ENCODE results near the gene RPF1.
"Not testable (repeated sequence)": the region's sequence is repeated elsewhere in the genome, so short reads cannot be mapped to it uniquely, and the experiment has no call there.

The RPF1 gene, protein sequence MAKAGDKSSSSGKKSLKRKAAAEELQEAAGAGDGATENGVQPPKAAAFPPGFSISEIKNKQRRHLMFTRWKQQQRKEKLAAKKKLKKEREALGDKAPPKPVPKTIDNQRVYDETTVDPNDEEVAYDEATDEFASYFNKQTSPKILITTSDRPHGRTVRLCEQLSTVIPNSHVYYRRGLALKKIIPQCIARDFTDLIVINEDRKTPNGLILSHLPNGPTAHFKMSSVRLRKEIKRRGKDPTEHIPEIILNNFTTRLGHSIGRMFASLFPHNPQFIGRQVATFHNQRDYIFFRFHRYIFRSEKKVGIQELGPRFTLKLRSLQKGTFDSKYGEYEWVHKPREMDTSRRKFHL

DNA sequence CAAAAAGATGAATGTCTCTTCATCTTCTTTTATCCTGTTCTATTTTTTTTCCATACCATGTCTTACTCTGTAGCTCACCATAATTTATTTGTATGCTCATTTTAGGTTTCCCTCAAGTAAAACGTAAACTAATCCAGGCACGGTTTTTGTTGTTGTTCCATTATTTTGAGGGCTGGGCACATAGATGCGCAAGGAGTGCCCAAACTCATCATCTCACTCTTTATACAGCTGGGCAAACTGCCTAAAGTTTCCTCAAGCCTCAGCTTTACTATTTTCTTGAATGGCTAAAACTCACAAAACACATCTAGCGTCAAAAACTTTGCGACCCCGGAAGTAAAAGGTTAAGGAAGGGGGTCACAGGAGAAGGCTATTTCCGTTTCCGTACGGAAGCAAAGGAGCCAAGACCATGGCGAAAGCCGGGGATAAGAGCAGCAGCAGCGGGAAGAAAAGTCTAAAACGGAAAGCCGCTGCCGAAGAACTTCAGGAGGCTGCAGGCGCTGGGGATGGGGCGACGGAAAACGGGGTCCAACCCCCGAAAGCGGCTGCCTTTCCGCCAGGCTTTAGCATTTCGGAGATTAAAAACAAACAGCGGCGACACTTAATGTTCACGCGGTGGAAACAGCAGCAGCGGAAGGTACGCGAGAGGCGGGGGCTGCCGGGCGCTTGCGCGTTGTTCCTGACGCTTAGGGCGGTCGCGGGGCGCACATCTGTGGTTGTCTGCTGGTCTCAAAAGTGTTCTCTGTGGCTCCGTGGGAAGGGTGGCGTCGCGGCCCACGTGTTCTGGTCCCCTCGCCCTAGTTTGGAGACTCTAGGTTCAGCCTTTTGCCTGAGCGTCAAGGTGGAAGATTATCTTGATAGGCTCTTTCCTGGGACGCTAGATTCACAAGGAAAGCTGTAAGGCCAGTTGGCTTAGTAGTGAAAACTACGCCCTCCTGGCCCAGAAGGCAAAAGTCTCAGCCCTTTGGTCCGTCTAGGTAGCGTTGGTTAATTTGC, at the start of gene RPF1:
RPF1 (plus strand) TSS at position 391 of the 993 bp plus-strand sequence; CDS start at position 407, 16 bp downstream.
- peak; percentile 88 for DNase-seq

DNA sequence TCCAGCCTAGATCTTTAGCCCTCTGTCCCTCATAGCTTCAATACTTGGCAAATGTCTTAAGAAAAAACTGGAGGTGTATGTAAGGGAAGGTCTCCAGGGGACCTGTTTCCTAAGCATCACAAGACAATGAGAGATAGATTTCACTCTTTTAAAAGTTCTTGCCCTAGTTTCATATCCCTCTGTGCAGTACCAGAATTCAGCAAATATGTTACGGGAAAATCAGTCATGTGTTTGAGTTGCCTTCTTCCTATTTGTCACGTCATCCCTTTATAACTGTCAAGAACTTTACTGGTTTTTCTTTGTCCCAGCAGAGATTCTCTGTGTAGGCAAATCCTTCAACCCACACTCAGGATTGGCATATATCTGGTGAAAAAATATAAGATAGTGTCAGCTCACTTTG, 48.5 kb upstream of the RPF1 start:
- DNase-seq = no peak

DNA sequence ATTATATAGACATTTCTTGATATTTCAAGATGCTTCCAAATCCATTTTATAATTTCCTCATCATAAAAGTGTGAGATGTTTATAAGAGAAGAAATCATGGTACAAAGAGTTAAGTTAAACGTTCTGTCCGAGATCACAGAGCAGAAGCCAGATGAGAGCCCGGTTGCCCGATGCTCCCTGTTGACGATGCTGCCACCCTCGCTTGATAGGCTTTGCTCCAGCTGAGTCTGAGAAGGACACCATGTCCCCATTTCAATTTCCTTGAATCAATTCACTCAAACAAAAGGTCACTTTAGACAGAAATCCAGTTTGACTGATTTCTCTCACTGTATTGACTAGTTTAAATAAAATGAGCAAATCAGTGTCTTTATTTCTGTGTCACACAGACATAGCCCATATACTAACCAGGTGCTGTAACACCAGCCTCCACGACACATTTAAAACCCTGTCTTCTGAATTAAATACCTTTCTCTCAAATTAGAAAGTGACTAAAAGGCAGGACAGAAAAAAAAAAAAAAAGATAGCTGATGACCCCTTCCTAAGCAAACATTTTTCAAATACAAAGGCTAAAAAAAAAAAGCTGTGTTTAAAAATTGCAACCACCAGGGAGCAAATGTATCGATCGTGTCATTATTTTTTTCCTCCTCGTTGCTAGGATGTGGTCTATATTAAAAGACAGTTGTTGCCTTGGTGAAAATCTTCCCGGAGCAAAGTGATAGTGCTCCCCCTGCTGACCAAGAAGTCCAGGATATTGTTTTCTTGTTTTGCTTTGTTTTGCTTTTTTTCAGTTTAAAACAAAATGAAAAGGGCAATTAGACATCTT, 45.6 kb upstream of the RPF1 start:
- peak; percentile 41 for DNase-seq

DNA sequence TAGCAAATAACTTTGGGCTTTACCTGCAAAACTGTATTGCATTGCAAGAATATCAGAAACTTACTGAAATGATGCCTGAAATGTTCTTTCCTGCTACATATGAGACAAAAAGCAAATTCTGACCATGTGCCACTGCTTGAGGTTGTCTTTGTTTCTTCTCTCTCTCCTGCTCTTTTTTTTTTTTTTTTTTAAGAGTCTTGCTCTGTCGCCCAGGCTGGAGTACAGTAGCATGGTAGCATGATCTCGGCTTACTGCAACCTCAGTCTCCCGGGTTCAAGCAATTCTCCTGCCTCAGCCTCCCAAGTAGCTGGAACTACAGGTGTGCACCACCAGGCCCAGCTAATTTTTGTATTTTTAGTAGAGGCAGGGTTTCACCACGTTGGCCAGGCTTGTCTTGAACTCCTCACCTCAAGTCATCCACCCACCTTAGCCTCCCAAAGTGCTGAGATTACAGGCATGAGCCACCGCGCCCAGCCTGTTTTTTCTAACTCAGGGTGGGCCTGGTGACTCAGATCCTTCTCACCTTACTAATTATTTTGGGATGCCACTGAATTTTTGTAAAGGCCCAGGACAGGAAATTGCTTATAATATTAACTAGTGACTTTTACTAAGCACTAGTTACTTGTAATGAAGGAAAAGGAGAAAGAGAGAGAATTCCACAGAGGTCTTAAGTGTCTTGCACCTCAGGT, 44.8 kb upstream of the RPF1 start:
- DNase-seq = no peak

DNA sequence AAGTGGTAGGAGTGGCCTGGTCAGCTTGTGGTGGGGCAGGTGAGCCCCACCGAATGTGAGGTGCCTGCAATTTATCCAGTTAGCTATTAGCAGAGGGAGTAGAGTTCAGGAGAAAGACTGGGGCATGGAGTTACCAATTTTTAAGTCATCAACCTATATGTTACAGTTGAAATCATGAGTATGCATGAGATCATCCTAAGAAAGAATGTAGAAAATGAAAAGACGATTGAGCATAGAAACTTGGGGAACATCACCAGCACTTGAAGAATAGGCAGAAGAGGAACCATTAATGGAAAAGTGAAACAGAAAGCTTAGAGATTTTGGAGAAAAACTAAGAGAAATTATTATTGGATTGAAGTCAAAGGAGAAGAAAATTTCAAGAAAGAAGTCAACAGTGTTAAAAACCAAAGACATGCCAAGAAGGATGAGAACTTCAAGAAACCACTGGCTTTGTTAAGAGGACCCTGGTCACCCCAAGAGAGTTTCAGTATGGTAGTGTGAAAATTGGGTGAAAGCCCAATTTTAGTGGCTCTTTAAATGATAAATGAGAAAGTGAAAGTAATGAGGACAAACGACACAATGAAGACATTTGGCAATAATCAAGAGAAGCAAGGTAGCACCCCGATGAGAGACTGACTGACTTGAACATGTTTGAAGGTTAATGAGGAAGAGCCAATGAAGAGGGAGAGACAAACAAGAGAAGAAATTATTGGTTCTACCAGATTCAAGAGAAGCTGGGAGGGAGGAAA, 44.1 kb upstream of the RPF1 start:
- peak; percentile 11 for DNase-seq

DNA sequence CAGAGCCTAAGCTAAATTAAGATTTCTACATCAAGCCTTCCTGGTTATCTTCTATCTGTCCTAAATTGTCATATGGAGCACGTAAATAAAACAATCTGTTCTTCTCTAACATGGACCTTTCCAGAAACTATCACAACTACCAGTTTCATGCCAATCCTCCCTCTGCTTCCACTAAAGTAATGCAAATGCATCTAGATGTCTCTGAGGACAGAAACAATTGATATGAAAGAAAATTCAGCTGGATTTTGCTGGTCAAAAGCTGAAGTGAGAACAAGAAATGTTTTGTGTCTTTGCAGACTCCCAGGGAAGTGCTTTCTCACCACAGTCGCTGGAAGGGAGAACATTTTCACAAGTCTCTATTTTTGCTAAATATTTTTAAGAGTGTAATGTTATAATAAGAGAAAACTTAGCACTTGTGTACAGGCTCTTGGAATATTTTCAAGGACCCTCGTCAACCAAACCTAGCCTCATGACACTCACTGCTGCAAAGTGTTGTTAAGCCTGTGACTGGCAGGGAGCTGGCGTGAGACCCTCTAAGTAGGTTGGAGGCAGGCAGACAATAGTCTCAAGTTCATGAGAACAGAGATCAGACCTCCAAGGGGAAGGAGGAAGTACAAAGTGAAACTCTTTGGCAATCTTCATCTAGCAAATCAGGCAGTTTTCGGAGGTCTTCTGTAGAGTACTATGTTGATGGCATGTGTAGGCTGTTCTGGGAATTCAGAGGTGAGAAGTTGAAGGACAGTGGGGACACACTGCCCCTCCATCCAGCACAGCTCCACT, 42.0 kb upstream of the RPF1 start:
- no peak for DNase-seq

DNA sequence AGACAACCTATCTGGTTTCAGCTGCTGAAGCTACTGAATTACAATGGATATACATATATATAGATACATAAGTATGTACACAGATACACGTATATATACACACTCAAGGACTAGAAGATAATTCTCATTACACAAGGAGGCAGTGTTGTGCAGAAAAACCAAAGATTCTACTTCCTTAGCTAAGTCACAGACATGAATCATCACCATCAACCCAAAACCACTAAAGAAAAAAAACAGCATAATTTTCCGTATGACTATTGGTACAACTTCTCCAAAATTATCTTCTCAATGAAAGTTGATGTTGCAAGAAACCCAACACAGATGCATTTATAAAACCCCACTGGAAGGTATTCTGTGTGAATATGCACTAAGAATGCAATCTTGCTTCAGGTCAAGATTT, 36.8 kb upstream of the RPF1 start:
- DNase-seq = peak; percentile 73

DNA sequence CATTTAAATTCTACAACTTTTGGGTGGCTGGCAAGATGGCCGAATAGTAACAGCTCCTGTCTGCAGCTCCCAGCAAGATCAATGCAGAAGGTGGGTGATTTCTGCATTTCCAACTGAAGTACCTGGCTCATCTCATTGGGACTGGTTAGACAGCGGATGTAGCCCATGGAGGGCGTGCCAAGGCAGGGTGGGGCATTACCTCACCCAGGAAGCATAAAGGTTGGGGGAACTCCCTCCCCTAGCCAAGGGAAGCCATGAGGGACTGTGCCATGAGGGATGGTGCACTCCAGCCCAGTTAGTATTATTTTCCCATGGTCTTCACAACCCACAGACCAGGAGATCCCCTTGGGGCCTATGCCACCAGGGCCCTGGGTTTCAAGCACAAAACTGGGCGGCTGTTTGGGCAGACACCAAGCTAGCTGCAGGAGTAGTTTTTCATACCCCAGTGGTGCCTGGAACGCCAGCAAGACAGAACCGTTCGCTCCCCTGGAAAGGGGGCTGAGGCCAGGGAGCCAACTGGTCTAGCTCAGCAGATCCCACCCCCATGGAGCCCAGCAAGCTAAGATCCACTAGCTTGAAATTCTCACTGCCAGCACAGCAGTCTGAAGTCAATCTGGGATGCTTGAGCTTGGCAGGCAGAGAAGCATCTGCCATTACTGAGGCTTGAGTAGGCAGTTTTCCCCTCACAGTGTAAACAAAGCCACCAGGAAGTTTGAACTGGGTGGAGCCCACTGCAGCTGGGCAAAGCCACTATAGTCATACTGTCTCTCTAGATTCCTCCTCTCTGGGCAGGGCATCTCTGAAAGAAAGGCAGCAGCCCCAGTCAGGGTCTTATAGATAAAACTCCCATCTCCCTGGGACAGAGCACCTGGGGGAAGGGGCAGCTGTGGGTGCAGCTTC, 36.1 kb upstream of the RPF1 start:
- DNase-seq = not testable (repeated sequence)

DNA sequence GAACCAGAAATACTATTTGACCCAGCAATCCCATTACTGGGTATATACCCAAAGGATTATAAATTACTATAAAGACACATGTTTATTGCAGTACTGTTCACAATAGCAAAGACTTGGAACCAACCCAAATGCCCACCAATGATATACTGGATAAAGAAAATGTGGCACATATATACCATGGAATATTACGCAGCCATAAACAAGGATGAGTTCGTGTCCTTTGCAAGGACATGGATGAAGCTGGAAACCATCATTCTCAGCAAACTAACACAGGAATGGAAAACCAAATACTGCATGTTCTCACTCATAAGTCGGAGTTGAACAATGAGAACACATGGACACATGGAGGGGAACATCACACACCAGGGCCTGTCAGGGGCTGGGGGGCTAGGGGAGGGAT, 30.4 kb upstream of the RPF1 start:
- not testable (repeated sequence) for DNase-seq

DNA sequence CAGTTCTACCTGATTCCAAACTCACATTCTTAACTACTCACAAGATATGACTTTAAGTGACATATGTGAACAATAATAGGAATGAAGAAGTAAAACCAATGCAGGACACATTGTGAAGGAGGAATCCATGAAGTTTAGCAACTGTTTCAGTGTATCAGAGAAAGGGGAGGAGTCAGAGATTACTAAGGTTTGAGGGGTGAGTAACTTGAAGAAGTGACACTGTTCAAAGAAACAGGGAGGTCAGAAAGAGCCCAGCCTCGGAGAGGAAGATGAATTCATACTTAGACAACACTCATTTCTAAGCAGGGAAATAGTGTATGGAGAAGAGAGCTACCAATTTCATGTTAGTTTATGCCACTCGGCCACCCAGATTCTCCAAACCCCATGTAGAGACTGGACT, 28.2 kb upstream of the RPF1 start:
- DNase-seq = no peak

DNA sequence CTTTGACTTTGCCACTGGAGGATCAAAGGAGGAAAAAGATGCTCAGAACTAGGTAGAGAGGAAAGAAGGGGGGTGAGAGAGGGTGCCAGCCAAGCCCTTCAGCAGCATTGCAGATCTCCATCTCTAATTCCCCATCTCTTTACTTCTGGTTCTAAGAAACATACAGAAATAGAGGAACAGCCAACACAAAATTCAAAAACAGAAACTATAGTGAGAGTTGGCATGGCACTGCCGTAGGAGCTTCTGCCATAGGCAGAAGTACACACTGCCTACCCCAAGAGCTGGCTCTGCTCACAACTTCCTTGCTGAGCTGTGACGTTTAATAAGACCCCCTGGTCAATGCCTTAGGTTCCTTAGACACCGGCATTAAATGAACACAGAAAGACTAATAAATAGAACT, 26.6 kb upstream of the RPF1 start:
- DNase-seq = no peak

DNA sequence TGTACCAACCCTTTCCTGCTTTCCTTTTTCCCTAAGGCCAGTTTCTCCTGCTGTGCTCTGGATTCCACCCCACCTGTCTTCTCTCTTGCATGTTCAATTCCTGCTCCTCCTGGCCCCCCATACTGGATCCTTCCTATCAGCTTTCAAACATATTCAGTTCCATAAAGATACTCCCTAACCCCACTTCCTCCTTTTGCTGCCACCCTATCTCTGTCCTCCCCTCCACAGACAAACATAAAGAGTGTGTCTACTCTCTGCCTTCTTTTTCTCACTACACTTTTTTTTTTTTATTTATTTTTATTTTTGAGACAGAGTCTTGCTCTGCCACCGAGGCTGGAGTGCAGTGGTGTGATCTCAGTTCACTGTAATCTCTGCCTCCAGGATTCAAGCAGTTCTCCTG, 16.9 kb upstream of the RPF1 start:
- DNase-seq = no peak

DNA sequence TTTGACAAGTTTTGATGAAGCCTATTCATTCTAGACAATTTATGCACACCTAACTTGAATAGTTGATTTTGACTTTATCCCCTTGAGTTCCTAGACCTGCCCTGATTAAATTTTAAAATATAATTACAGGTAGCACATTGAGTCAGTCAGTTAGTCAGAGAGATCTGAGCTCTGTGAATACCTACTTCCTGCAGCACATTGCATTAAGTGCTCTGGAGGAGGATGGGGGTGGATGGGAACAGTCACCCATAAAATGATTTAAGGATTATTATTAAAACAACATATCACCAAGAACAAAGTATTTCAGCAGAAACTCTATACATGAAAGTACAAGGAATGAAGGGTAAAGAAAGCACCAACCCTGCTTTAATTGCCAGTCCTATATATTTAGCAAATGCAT, 11.8 kb upstream of the RPF1 start:
- DNase-seq = no peak

DNA sequence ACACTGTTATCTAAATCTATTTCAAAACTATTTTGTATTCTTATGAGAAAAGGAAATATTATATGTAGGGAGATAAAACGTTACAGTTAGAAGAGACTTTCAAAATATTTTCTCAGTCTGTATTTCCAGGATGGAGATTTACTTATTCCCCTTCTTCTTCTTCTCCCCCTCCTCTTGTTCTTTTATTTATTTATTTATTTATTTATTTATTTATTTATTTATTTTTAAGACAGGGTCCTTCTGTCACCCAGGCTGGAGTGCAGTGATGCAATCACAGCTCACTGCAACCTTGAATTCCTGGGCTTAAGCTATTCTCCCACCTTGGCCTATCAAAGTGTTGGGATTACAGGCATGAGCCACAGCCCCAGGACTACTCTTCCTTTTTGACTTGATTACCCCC, 2.8 kb upstream of the RPF1 start:
- DNase-seq = no peak

DNA sequence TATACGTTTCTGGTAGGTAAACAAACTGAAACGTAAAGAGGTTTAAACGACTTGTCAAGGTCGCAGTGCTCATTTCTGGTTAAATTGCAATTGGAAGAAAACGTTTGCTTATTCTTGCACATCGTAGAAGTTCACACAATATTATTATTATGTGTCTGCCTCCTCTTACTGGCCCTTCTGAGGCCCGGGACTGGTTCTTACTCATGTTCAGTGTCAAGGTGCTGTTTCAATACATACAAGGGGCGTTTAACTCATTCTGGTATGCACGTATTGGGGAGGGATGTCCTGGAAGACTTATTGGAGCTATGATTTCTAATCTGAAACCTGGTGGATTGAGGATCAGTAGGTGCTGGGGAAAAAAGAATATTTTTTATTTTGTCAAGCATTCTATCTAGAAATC, 932 bp downstream of the RPF1 start:
- no peak for DNase-seq

DNA sequence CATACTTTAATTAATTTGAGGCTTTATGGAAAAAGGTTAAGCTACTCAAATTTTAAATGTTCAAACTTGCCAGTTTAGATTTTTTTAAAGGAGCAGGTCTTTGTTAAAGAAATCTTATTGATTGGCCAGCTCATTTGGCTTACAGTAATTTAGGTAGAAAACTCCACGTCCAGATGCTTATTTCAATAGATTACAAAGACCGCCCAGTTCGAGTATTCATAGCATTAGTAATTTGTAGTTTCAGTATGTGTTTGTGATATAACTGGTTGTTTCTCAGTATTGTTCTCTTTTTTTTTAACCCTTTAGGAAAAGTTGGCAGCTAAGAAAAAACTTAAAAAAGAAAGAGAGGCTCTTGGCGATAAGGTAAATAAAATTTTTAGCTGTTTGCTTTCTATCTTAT, 1.6 kb downstream of the RPF1 start:
- DNase-seq = no peak

DNA sequence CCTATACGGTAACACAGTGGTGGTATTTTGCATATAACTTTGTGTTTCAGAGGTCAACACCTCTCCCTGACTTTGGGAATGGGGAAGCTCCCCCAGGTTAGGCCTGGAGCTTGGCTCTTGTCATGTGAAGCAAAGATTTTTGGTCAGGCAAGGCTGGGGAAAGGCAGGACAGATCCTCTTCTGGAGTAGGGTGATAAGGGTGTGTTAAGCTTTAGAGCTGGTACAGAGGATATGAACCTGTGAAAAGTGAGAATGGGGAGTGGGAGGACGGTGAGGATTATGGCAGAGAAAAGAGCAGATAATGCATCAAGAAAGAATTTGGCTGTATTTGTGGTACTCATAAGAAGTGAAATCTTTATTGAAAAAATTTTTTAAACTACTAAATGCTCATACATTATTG, 2.3 kb downstream of the RPF1 start:
- DNase-seq = no peak

DNA sequence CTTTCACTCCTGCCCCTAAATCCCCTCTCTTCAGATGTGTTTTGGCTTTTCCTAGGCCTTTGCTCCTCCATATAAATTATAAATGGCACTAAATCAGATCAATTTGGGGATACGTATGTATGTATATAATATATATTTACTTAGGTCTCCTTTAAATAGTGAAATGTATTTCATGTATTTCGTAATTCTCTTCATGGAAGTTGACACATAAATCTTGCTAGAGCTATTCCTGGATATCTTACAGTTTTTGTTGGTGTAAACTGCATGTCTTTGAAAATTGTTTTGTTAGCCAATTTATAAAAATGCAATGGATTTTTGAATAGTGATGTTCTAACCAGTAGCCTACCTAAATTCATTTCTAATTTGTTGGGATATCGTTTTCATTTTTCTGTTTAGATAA, 9.0 kb downstream of the RPF1 start:
- no peak for DNase-seq

DNA sequence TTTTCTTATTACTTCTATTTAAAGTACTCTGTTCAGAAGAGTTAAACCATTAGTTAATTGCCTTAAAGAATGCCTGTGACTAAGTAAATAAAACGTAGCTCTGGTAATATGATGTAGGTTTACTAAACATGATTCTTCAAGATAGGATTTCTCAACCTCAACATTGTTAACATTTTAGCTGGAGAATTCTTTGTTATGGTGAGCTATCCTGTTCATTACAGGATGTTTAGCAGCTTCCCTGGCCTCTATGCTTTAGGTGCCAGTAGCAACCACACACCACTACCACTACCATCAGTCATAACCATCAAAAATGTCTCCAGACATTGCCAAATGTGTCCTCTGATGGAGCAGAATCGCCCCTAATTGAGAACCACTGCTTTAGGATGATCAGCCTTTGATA, 10.7 kb downstream of the RPF1 start:
- no peak for DNase-seq

DNA sequence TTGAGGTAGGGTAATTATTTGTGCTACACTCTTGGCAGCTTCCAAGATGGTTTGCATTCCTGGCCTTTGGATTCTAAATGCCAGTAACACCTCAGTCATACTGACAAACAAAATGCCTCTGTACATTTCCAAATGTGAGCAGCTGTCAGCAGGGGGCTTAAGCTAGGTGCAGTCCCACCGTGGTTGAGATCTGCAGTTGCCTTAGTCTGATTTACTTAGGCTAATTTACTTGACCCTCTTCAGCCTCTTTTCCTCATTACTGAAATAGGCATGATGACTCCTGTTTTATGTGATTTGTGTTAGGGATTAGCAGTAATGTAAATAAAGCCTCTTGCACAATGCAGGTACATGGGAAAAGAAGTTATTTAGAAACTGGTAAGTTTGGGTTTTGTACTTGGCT, 13.7 kb downstream of the RPF1 start:
- no peak for DNase-seq

Measured in KG1 (cell line).